Head of caudate nucleus (tissue), 42 donors: ENCODE measurements around the gene KLF16.
A peak's percentile ranks its signal among the peaks of the same experiment; 100 is the strongest.

Experiments
- DNase-seq, 42 donors: peaks; one replicate each; pipeline versions ENCODE4 v3.0.0 to v3.0.0-alpha.2; 2020 to 2021; ENCODE audit warnings: mixed read lengths in 7 of 42
- intact Hi-C: fragments of 100-400 bp; cut with DNase I; formaldehyde crosslinking; loops from one replicate; pipeline ENCODE4 v1.15.0; 2022

KLF16 gene

GRCh38 chr19:1873524-1874473, 10.4 kb upstream of the KLF16 start:
- DNase-seq = peak in 8 of 42 donors; percentile 33 to 65 (median 51)
- intact Hi-C loops = no loop called here

GRCh38 chr19:1872807-1873523, 9.6 kb upstream of the KLF16 start:
- intact Hi-C loops = no loop called here
- no peak for DNase-seq

GRCh38 chr19:1871630-1872029, 8.3 kb upstream of the KLF16 start:
- no peak for DNase-seq
- intact Hi-C loops = no loop called here

- intact Hi-C loops = no loop called here
- no peak for DNase-seq
Observed at GRCh38 chr19:1871140-1871597, 7.8 kb upstream of the KLF16 start.

- no peak for DNase-seq
- intact Hi-C loops = no loop called here
Observed at GRCh38 chr19:1868971-1869370, 5.6 kb upstream of the KLF16 start.

GRCh38 chr19:1867349-1867724, 4.0 kb upstream of the KLF16 start:
- DNase-seq = no peak
- intact Hi-C loops = no loop called here

- no peak for DNase-seq
- intact Hi-C loops = no loop called here
Observed at GRCh38 chr19:1866693-1867348, 3.4 kb upstream of the KLF16 start.

GRCh38 chr19:1865172-1866010, 2.0 kb upstream of the KLF16 start:
- intact Hi-C loops = no loop called here
- DNase-seq = peak in 1 of 42 donors; percentile 42

GRCh38 chr19:1864480-1865171, 1.2 kb upstream of the KLF16 start:
- peak in 33 of 42 donors; percentile 41 to 87 (median 71) for DNase-seq
- intact Hi-C loops = no loop called here

GRCh38 chr19:1863638-1864479, 480 bp upstream of the KLF16 start:
- peak; percentile 36 to 95 (median 86) for DNase-seq
- intact Hi-C loops = no loop called here

- peak in 3 of 42 donors; percentile 25 to 50 (median 33) for DNase-seq
- intact Hi-C loops = no loop called here
Observed at GRCh38 chr19:1862424-1863327, 703 bp downstream of the KLF16 start.

GRCh38 chr19:1862068-1862423, 1.3 kb downstream of the KLF16 start:
- peak in 1 of 42 donors; percentile 32 for DNase-seq
- intact Hi-C loops = no loop called here

GRCh38 chr19:1861599-1862031, 1.8 kb downstream of the KLF16 start:
- no peak for DNase-seq
- intact Hi-C loops = no loop called here

GRCh38 chr19:1860821-1861598, 2.4 kb downstream of the KLF16 start:
- intact Hi-C loops = no loop called here
- DNase-seq = no peak

- intact Hi-C loops = no loop called here
- DNase-seq = peak in 35 of 42 donors; percentile 44 to 91 (median 71)
Observed at GRCh38 chr19:1860042-1860775, 3.2 kb downstream of the KLF16 start.
